Lung (tissue), 12 donors: ENCODE results near the gene CYTH1. TPM values are rescaled to one million over a fixed set of nuclear protein-coding genes. Genes with fewer than 3 reads are reported as not detected.
"Not testable (repeated sequence)": the region's sequence is repeated elsewhere in the genome, so short reads cannot be mapped to it uniquely, and the experiment has no call there.

Source experiments
- ATAC-seq: fragments of 200-7000 bp; cut with Tn5 transposase; one replicate; pipeline ENCODE4 v1.9.1; 2020; ENCODE audit warnings: moderate number of reproducible peaks; ENCODE audit not compliant: insufficient read depth, low FRiP score
- DNase-seq, 3 donors: peaks; one replicate each; pipeline ENCODE4 v3.0.0-alpha.2; 2013 to 2017
- H3K27ac ChIP-seq, 2 donors: one replicate each; pipeline ENCODE4 v1.5.1; 2013; ENCODE audit warnings: mild to moderate bottlenecking in 2 of 2, moderate library complexity in 2 of 2, control low read depth in 1 of 2, inconsistent platforms in 1 of 2, low read depth in 1 of 2, low read length in 1 of 2
- H3K27me3 ChIP-seq, 3 donors: one replicate each; pipeline ENCODE4 v1.5.1; 2013; ENCODE audit warnings: low read length in 2 of 3; ENCODE audit not compliant: control insufficient read depth in 3 of 3, insufficient read depth in 3 of 3
- H3K36me3 ChIP-seq, 4 donors: one replicate each; pipeline ENCODE4 v1.5.1; 2013; ENCODE audit warnings: low read length in 4 of 4, mild to moderate bottlenecking in 1 of 4, moderate library complexity in 1 of 4; ENCODE audit not compliant: control insufficient read depth in 4 of 4, insufficient read depth in 4 of 4
- H3K4me1 ChIP-seq, 5 donors: one replicate each; pipeline ENCODE4 v1.5.1; 2013; ENCODE audit warnings: low read length in 5 of 5, mild to moderate bottlenecking in 2 of 5, moderate library complexity in 1 of 5; ENCODE audit not compliant: control insufficient read depth in 5 of 5, insufficient read depth in 5 of 5
- H3K4me3 ChIP-seq: one replicate; pipeline ENCODE4 v1.5.1; 2013; ENCODE audit warnings: mild to moderate bottlenecking, control low read depth, moderate library complexity
- H3K9ac ChIP-seq, 2 donors: one replicate each; pipeline ENCODE4 v1.5.1; 2013; ENCODE audit warnings: low read length in 2 of 2, control low read depth in 1 of 2; ENCODE audit not compliant: insufficient read depth in 1 of 2
- H3K9me3 ChIP-seq, 4 donors: one replicate each; pipeline ENCODE4 v1.5.1; 2013; ENCODE audit warnings: low read length in 3 of 4, mild to moderate bottlenecking in 1 of 4, moderate library complexity in 1 of 4; ENCODE audit not compliant: control insufficient read depth in 4 of 4, insufficient read depth in 3 of 4
- WGBS, 2 donors: extraction: QIAGEN DNeasy Blood & Tissue Kit; methylation state at CpG; one replicate each; pipeline ENCODE4 v1.1.7; 2013; 5-methylcytosine and 5-hydroxymethylcytosine counted together
- polyA plus RNA-seq, 2 donors: library from polyadenylated mRNA; stranded (reverse); fragments of 200-250 nt; gene quantifications; one replicate each; pipeline ENCODE4 v1.2.1, GENCODE V29; 2013
- total RNA-seq, 2 donors: library from RNA; depleted of rRNA in 1 of 2; stranded (reverse); fragments of >200 nt in 1 of 2; gene quantifications; one replicate each; pipeline ENCODE4 v1.2.1, GENCODE V29; 2014 to 2021
- TF ChIP-seq, protein P1 (sequence below): IDR thresholded peaks from 2 replicates; pipeline ENCODE4 v1.5.1; 2012; ENCODE audit warnings: mild to moderate bottlenecking; ENCODE audit errors: control extremely low read depth, extremely low read depth
- donor health status: control.
- donor health status: control.
- donor health status: Bipolar disorder and iron deficiency.
- donor health status: healthy.
- donor health status: DM: yes; HTN: yes; CAD: no.

The CYTH1 gene
- total and polyA plus RNA-seq, 4 donors = 50.5 to 97.2 (median 76.0) TPM

- Histone ChIP-seq H3K4me3 (no peak overlapping the region), H3K9ac (no peak overlapping the region), H3K36me3 (peaks cover 0 to 42% (median 9%) of the 10 kb centered on the region in 4 donors), H3K27ac (no peak overlapping the region), H3K9me3 (no peaks in the 10 kb centered on the region), H3K27me3 (no peaks in the 10 kb centered on the region), H3K4me1 (no peaks in the 10 kb centered on the region)
- DNase-seq = no peak
- WGBS, 2 donors = 95 to 96% methylated on average over 5 of the region's 5 CpGs
- TF ChIP-seq, protein P1, sequence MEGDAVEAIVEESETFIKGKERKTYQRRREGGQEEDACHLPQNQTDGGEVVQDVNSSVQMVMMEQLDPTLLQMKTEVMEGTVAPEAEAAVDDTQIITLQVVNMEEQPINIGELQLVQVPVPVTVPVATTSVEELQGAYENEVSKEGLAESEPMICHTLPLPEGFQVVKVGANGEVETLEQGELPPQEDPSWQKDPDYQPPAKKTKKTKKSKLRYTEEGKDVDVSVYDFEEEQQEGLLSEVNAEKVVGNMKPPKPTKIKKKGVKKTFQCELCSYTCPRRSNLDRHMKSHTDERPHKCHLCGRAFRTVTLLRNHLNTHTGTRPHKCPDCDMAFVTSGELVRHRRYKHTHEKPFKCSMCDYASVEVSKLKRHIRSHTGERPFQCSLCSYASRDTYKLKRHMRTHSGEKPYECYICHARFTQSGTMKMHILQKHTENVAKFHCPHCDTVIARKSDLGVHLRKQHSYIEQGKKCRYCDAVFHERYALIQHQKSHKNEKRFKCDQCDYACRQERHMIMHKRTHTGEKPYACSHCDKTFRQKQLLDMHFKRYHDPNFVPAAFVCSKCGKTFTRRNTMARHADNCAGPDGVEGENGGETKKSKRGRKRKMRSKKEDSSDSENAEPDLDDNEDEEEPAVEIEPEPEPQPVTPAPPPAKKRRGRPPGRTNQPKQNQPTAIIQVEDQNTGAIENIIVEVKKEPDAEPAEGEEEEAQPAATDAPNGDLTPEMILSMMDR = no peak
- no peak for ATAC-seq
Measured at GRCh38 chr17:78672871-78673371, 109.2 kb downstream of the CYTH1 start.

- H3K4me3 ChIP-seq = no peak overlapping the region
- WGBS, 2 donors = 87 to 93% methylated on average over 11 of the region's 11 CpGs
- DNase-seq (no peak), ATAC-seq (no peak)
- H3K9me3 ChIP-seq = no peaks in the 10 kb centered on the region
- no peak overlapping the region for H3K27ac ChIP-seq
- H3K36me3 ChIP-seq = peaks cover 0 to 33% (median 4%) of the 10 kb centered on the region in 4 donors
- H3K27me3 ChIP-seq = no peaks in the 10 kb centered on the region
- peaks cover 0 to 2% (median 0%) of the 10 kb centered on the region in 5 donors for H3K4me1 ChIP-seq
- no peak overlapping the region for H3K9ac ChIP-seq
- TF ChIP-seq, protein P1 = no peak
Measured at GRCh38 chr17:78672005-78672404, 110.1 kb downstream of the CYTH1 start.

- 70 to 89% methylated on average over 3 of the region's 3 CpGs for WGBS, 2 donors
- H3K4me1 ChIP-seq, DNase-seq, H3K27ac ChIP-seq, ATAC-seq, H3K9ac ChIP-seq, H3K27me3 ChIP-seq, H3K4me3 ChIP-seq, H3K9me3 ChIP-seq: not testable (repeated sequence)
- peaks cover 0 to 30% (median 3%) of the 10 kb centered on the region in 4 donors for H3K36me3 ChIP-seq
Measured at GRCh38 chr17:78671726-78672001, 110.4 kb downstream of the CYTH1 start.

GRCh38 chr17:78670850-78671725 is 111.0 kb downstream of the CYTH1 start:
- H3K36me3 ChIP-seq = peaks cover 0 to 26% (median 1%) of the 10 kb centered on the region in 4 donors
- TF ChIP-seq, protein P1 = no peak

More at GRCh38 chr17:78670850-78671725, 111.0 kb downstream of the CYTH1 start:
- Histone ChIP-seq H3K9ac (no peak overlapping the region), H3K27ac (no peak overlapping the region), H3K9me3 (no peaks in the 10 kb centered on the region), H3K4me1 (peaks cover 0 to 10% (median 5%) of the 10 kb centered on the region in 5 donors), H3K27me3 (no peaks in the 10 kb centered on the region), H3K4me3 (no peak overlapping the region)
- ATAC-seq = no peak
- peak in 1 of 3 donors; percentile 11 for DNase-seq
- WGBS, 2 donors = 94% methylated on average over 20 of the region's 20 CpGs
